Erythroblast (primary cell): ENCODE results near the gene PDGFA.

Source experiments
- DNase-seq, 2 experiments: peaks; one replicate each; lab custom pipeline; 2025; lab: John Stamatoyannopoulos, UW
- GATA1 ChIP-seq: IDR thresholded peaks from 2 replicates; pipeline ENCODE4 v1.6.1; 2011; ENCODE audit warnings: low read depth, mild to moderate bottlenecking, control low read depth, low read length, moderate library complexity
- POLR2A ChIP-seq: IDR thresholded peaks from 2 replicates; pipeline ENCODE4 v1.6.1; 2011; ENCODE audit warnings: mild to moderate bottlenecking, low read length

The PDGFA gene

DNA sequence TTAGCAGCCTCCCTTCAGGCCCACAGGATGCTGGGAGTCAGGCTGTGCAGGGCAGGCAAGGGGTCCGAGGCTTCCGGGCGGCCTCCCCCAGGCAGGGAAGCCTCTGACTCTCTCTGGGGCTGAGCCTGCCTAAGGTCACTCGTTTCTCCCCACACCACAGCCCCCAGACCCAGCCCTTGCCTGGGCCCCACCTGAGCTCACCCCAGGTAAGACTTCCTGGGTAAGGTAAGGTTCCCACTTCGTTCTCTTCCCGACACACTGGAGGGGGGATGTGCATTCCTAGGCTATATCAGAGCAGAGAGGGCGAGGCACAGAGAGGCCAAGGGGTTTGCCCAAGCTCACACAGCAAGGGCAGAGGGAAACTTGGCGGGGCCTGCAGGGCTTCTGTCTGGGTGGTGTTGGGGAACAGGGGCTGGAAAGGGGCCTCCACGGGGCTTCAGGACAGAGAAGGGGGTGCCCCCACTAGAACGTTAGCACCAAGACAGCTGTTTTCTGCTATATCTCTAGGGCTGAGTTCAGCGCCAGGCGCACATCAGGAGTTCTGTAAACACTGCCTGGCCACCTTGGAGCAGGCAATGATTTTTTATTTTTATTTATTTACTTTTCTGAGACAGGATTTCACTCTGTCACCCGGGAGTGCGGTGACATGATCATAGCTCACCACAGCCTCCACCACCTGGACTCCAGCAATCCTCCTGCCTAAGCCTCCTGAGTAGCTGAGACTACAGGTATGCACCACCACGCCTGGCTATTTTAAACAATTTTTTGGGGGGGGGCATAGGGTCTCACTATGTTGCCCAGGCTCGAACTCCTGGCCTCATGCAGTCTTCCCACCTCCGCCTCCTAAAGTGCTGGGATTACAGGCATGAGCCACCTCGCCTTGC, 24.9 kb upstream of the PDGFA start:
- no peak for DNase-seq
- TF ChIP-seq GATA1 (no peak), POLR2A (no peak)

DNA sequence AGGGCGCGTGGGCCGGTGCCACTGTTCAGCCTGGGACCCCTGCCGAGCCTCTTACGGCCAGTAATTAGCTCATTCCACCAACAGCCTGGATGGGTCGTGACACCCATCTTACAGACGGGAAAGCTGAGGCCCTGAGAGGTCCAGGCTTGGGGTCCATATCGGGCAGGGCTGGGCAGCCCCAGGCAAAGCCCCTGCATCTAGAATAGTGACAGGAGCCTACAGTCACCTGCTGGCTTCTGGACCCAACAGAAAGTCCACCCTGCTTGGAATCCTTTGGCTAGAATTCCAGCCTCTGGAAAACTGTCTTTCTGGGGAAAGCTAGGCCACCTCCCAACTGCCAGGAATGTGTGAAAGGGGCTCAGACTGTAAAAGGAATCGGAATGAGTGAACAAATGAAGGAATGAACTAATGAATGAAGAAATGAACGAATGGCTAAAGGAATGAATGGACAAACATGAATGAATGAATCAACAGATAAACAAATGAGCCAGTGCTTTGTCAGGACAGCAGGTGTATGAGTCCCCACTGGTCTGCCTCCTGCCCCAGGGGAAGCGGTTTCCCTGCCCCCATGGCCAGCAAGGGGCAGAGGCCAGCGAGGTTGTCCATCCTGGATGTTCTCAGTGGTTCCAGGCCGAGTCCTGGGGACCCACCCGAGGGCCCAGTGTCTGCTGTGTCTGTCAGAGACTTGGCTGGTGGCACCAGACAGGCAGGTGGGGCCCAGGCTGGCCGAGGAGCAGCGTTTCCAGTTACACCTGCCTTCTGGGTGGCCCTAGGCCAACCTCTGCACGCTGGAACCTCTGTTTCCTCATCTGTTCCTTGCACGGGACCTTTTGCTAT, 24.1 kb upstream of the PDGFA start:
- TF ChIP-seq POLR2A: no peak
- TF ChIP-seq GATA1: no peak
- DNase-seq: no peak

DNA sequence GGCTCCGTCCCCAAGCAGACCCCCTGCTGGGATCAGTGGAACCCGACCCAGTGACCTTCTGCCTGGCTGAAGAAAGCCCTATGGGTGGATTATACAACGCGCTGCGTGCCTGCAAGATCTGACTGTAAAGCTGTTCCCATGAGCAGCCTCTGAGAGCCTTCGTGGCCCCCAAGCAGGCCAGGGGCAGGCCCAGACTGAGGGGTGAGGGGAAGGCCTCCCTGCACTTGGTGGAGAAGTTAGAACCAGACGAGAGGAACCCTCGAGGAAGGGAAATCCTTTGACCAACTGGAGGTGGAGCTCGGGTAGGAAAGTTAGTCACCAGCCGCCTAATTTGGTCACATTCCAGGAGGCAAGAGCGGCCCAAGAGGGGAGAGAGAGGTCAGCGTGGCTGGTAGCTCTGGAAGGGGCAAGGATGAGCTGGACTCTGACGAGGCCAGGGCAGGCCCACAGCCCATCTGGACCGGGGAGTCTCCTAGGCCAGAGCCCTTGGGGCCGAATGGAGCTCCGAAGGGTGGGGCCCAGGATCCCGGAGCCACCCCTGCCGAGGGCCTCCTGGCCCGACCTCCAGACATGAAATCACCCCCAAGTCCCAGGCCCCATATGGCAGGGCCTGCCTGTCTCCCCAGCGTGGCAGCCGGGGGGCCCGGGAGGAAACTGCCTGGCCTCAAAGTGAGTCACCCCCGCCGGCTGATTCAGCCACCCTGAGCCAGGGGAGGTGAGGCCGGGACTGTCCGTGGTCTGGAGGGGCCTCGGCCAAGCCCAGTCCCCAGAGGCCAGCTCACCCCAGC, 23.3 kb upstream of the PDGFA start:
- TF ChIP-seq GATA1 (no peak), POLR2A (no peak)
- no peak for DNase-seq

DNA sequence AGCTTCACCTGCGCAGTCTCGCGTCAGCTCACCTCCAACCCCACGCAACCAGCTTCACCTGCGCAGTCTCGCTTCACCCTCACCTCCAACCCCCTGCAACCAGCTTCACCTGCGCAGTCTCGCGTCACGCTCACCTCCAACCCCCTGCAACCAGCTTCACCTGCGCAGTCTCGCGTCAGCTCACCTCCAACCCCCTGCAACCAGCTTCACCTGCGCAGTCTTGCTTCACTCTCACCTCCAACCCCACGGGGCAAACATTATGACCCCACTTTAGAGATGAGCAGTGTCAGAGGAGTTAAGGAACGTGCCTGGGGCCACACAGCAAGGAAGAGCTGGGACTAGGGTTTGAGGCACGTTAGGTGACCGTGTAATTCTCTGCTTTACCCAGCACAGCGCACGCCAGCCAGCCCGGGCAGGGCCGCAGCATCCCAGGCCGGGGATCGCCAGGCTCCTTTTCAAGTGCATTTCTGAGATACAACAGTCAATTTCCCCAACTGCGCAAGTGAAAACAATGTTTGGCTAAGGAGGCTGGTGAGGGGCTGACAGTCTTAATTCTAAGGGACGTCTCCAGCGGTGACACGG, 22.6 kb upstream of the PDGFA start:
- DNase-seq: no peak
- TF ChIP-seq POLR2A (no peak), GATA1 (no peak)

DNA sequence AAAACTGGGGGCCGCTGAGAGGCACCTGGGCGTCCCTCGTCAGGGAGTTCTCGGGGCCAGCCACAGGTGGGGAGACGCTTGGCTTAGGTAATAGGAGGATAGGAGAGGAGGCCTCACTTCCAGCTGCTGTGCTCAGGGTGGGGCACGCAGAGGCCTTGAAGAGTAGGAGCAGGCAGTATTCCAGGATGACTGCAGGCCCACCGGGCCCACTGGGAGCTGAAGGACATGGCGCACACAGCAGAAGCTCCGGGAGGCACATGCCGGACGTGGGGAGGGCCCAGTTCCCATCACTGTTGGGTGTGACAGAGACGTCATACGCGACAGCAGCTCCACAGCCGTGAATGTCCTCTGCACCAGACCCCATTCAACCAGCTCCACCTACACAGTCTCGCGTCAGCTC, 22.0 kb upstream of the PDGFA start:
- DNase-seq: no peak
- TF ChIP-seq GATA1: no peak
- no peak for TF ChIP-seq POLR2A

DNA sequence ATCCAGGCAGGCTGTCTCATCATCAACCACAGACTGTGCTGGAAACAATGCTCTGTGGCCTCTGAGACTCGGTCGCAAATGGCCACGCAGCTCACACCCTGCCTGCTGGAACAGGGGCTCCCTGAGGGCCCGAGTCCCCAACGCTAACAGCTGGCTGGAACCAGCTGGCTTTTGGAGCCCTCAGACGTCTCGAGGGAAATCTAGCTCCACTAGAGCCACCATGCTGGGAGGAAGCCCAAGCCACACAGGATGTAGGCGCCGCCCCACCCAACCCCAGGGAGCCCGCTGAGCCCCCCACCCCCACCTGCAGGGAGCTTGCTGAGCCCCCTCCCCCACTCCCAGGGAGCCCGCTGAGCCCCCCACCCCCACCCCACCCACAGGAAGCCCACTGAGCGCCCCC, 21.4 kb upstream of the PDGFA start:
- TF ChIP-seq GATA1 (no peak), POLR2A (no peak)
- no peak for DNase-seq

DNA sequence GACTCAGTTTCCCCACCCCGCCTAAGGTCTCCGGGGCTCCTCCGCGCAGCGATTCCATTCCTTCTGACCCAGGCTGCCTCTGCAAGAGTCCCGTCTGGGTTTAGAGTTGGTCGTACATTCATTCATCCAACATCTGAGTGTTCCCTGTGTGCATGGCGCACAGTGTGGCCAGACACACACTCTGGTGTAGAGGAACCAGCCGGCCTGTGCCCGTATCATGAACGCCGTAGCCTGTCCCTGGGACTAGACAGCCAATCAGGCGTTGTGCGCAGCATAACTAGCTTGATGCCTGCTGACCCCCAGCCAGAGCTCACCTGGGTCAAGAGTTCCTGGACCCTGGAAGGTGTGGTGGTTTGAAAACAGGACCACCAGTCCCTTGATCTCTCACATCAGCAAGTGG, 20.9 kb upstream of the PDGFA start:
- TF ChIP-seq GATA1 (no peak), POLR2A (no peak)
- no peak for DNase-seq

DNA sequence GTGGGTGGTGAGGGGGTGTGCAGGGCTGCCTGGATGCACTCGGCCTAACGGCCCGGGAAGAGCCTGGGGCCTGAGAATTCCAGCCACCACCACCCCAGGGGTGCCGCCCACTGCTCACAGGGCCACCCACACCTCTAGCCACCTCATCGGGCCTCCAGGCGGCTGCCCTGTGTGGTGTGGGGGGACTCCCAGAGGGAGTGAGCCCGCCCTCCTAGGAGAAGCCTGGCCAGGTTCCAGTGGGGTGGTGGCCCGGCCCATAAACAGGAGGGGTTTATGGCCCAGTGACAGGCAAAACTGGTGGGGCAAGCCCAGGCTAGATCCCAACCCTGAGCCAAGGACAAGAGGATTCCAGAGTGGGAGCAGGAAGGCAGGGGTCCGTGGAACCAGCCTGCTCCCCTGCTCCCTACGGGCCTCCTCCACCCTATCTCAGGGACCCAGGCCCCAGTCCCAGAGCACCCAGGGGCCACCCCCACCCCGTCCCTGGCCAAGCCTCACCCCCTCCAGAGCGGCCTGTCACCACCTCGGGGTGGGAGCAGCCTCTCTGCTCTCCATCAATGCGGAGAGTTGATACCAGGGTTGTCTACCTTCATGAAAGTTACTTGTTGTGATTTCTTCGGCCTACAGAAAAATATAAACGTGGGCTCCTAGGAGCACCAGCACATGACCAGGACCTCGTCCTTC, 20.2 kb upstream of the PDGFA start:
- DNase-seq: no peak
- TF ChIP-seq POLR2A (no peak), GATA1 (no peak)

DNA sequence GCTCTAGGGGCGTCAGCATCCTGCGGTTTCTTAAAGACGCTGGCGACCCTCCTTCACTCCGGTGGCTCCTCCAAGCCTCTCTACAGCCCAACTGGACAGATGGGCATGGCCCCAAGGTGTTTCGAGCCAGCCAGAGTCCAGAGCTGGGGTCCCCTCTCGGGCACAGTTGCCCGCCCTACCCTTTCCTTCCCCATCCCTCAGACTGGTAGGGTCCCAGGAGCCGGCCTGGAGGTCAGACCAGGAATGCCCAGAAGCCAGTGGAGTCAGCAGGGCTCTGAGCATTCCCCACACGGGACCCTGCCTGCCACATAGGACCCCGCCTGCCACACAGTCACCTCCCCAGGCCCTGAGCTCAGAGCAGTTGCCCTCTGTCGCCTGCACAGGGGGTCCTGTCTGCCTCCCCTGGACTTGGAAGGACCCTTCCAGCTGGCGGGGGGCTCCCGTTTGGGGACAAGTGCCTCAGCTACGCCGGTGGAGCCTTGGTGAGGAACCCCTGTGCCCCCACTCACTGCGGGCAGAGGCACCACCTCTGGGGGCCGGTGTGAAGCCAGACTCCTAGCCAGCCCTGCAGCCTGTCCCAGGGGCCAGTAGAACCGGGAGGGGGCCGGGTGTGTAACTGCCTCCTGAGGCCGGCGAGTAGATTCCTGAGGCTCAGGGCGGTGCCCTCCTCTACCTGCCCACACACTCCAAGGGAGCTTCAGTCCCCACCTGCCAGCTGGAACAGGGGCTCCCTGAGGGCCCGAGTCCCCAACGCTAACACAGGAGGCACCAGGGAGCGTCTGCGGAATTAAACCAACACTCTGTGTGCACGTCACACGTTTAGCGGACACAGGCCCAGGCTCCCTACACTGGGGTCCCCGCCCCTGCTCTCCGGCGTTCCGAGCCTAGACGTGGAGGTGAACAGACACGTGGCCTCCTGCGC, 19.4 kb upstream of the PDGFA start:
- no peak for DNase-seq
- TF ChIP-seq POLR2A (no peak), GATA1 (no peak)

DNA sequence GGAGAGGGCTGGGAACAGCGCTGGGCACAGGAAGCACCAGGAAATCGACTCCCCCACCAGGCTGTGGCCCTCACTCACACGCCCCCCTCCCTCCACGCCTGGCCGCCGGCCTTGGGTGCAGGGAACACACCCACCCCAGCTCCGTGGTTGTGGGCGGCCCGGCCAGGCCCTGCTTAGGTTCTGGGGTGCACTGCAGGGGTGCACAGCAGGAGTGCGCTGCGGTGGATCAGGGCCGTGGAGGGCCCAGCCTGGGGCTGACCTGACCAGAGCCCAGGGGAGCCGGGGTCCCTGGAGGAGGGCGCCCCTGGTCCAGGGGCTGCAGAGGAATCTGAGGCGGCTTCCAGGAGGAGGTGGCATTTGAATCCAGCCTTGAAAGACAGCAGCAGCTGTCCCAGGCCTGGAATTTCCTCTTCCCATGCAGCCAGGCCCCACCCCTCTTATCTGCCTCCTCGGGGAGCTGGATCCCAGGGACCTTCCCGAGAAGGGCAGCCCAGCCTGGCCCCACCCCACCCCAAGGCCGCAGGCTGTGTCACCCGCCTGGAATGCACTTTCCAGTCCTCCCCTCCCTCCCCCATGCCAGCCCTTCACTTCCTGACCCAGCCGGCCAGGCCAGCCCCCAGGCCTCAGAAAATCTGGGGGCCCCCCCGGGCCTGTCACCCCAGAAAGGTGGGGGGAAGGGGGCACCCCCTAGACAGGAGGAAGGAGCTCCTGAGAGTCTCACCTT, 18.4 kb upstream of the PDGFA start:
- no peak for TF ChIP-seq POLR2A
- TF ChIP-seq GATA1: no peak
- DNase-seq: no peak

DNA sequence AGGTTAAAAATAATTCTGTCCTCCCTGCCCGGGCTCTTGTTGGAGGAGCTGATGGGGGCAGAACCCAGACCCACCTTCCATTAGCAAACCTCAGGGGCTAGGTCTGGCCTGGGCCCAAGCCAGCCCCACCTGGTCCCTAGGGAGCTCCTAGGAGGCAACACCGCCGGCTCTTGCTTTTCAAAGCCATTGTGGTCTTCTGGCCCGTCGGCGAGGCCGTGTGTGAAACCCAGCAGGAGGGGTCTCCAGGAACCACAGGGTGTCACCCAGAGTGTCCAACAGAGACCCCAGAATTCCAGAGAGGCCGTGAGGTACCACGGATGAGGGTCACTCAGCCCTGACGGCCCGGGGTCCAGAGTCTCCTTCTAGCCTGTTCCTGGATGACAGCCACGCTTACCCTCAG, 16.6 kb upstream of the PDGFA start:
- DNase-seq: no peak
- TF ChIP-seq GATA1 (no peak), POLR2A (no peak)

DNA sequence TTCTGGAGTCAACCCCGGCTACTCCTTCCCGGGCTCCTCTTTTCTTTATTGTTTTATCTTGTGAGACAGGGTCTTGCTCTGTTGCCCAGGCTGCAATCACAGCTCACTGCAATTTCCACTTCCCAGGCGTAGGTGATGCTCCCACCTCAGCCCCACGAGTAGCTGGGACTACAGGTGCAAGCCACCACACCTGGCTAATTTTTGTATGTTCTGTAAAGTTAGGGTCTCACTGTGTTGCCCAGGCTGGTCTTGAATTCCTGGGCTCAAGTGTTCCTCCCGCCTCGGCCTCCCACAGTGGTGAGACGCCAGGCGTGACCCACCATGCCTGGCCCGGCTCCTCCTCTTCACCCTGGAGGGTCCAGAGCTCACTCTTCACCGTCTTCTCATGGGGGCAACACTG, 15.3 kb upstream of the PDGFA start:
- DNase-seq: no peak
- TF ChIP-seq GATA1: no peak
